GM06990 (cell line): ENCODE data around the gene ASPDH.

ENCODE experiments used
- DNase-seq: peaks from one replicate; pipeline ENCODE4 v3.0.0-alpha.2; 2011; ENCODE audit not compliant: insufficient read length; ENCODE audit errors: extremely low read depth
- H3K27me3 ChIP-seq: replicated peaks from 2 replicates; pipeline ENCODE4 v1.6.0; 2011; ENCODE audit warnings: low read length; ENCODE audit not compliant: control insufficient read depth, insufficient read depth
- H3K36me3 ChIP-seq: 2 replicates; pipeline ENCODE4 v1.5.1; 2011; ENCODE audit warnings: low read length; ENCODE audit not compliant: control insufficient read depth, insufficient read depth
- H3K4me3 ChIP-seq: replicated peaks from 2 replicates; pipeline ENCODE4 v1.5.1; 2011; ENCODE audit warnings: low read depth, mild to moderate bottlenecking, control low read depth, low read length
- TF ChIP-seq, protein P1 (sequence below): IDR thresholded peaks from 2 replicates; pipeline ENCODE4 v1.5.1; 2011; ENCODE audit warnings: low read length, control low read depth, mild to moderate bottlenecking, inconsistent platforms; ENCODE audit not compliant: insufficient read depth, poor library complexity, severe bottlenecking

The ASPDH gene

DNA sequence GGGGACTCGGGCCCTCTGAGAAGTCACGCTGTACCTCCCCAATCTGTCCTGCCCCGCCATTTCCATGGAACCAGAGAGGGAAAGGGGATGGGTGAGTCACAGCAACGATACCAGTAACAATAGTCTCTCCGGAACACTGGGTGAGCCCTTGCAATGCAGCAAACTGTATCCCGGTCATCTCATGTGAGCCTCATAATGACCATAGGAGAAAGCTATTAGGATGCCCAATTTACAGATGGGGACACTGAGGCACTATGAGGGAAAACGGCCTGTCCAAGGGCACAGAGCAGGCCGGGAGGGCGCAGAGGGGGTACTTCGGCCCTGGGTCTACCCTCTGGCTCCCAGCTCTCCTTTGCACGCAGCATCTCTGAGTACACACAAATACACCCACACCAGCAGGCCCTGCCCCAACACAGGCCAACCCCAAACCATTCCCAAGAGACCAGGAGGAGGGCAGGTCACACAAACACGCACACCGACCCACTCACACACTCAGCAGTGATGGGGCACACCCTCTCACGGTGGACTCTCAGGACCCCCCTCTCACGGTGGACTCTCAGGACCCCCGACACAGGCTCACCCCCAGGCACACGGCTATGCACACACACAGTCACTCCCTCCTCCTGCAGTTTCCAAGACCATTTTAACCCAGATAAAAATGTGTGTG is 36.3 kb upstream of the ASPDH start:
- Histone ChIP-seq H3K36me3 (no peaks in the 10 kb centered on the region), H3K4me3 (no peak overlapping the region), H3K27me3 (no peaks in the 10 kb centered on the region; the same call in none of the 2 replicates)
- no peak for DNase-seq
- TF ChIP-seq, protein P1, sequence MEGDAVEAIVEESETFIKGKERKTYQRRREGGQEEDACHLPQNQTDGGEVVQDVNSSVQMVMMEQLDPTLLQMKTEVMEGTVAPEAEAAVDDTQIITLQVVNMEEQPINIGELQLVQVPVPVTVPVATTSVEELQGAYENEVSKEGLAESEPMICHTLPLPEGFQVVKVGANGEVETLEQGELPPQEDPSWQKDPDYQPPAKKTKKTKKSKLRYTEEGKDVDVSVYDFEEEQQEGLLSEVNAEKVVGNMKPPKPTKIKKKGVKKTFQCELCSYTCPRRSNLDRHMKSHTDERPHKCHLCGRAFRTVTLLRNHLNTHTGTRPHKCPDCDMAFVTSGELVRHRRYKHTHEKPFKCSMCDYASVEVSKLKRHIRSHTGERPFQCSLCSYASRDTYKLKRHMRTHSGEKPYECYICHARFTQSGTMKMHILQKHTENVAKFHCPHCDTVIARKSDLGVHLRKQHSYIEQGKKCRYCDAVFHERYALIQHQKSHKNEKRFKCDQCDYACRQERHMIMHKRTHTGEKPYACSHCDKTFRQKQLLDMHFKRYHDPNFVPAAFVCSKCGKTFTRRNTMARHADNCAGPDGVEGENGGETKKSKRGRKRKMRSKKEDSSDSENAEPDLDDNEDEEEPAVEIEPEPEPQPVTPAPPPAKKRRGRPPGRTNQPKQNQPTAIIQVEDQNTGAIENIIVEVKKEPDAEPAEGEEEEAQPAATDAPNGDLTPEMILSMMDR = no peak

GRCh38 chr19:50549059-50549926 is 35.6 kb upstream of the ASPDH start:
- TF ChIP-seq, protein P1 = no peak

DNA sequence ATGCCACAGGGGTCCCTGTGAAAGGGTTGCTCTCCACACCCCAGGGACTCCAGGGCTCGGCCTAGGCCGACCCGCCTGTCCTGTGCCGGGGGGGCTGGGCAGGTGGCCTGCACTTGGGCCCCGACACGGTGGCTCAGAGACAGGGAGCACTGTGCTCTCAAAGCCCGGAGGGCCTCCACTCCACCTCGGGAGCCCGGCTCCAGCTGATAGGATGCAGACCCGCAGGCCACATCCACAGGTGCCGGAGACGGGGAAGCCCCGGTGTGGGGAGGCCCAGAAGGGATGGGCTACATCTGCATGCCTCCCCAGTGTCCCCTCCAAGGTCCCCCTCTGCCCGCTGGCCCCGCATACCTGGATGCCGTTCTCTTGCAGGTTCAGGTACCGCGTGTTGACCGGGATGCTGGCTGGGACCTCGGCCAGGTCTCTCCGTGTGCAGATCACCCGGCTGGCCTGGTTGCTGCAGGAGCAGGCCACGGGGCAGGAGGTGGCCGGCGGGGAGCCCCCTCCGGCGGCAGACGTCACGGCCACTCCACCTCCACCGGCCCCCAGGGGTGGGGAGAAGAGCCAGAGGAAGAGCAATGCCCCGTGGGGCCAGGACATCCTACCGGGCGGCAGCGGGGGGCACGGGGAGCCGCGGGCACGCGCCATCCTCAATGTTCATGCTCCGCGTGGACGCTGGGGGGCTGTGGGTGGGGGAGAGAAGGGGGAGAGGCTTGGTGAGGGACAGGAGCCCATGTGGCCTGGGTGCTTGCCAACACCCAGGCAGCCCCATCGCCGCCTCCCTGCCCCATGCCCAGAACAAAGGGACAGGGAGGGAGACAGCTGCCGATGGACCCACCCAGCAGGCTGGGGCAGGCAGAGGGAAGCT is 34.7 kb upstream of the ASPDH start:
- DNase-seq = no peak
- Histone ChIP-seq H3K36me3 (no peaks in the 10 kb centered on the region), H3K4me3 (no peak overlapping the region), H3K27me3 (no peaks in the 10 kb centered on the region; the same call in none of the 2 replicates)
- TF ChIP-seq, protein P1 = no peak

More at GRCh38 chr19:50549059-50549926, 35.6 kb upstream of the ASPDH start:
- Histone ChIP-seq H3K27me3 (no peaks in the 10 kb centered on the region; the same call in none of the 2 replicates), H3K4me3 (no peak overlapping the region), H3K36me3 (no peaks in the 10 kb centered on the region)
- no peak for DNase-seq

- Histone ChIP-seq H3K36me3 (no peaks in the 10 kb centered on the region), H3K27me3 (no peaks in the 10 kb centered on the region; the same call in 1 of the 2 replicates), H3K4me3 (no peak overlapping the region)
- TF ChIP-seq, protein P1 = no peak
- no peak for DNase-seq
These were observed 33.9 kb upstream of the ASPDH start for GRCh38 chr19:50547385-50548190.
